Activated T-helper 2 cell treated with anti-CD3 and anti-CD28 coated beads, Interferon-gamma antibody, Interleukin-2, Interleukin-4, amounts not matched to agents 10 μg/mL and 5 μg/mL and 100 μg/mL, durations not matched to agents 14 hours and 24 hours and 36 hours (primary cell): ENCODE results near the gene WDR93. TPM values are rescaled to one million over a fixed set of nuclear protein-coding genes. Genes with fewer than 3 reads are reported as not detected.
"Not testable (repeated sequence)": the region's sequence is repeated elsewhere in the genome, so short reads cannot be mapped to it uniquely, and the experiment has no call there.

Experiments
- DNase-seq: peaks from one replicate; pipeline ENCODE4 v3.0.0; 2021; ENCODE audit warnings: low spot score
- H3K27ac Mint-ChIP-seq: one replicate; pipeline ENCODE4 v1.8.0; 2021; ENCODE audit warnings: mixed read lengths
- H3K27me3 Mint-ChIP-seq: one replicate; pipeline ENCODE4 v1.8.0; 2021; ENCODE audit warnings: low read depth, mixed read lengths
- H3K36me3 Mint-ChIP-seq: one replicate; pipeline ENCODE4 v1.8.0; 2021; ENCODE audit warnings: low read depth, mixed read lengths
- H3K4me1 Mint-ChIP-seq: one replicate; pipeline ENCODE4 v1.8.0; 2021; ENCODE audit warnings: low read depth, mixed read lengths
- H3K4me3 Mint-ChIP-seq: one replicate; pipeline ENCODE4 v1.8.0; 2021; ENCODE audit warnings: low read depth, mild to moderate bottlenecking, moderate library complexity, mixed read lengths
- H3K9me3 Mint-ChIP-seq: one replicate; pipeline ENCODE4 v1.8.0; 2021; ENCODE audit warnings: mixed read lengths
- intact Hi-C: fragments of 100-400 bp; cut with micrococcal nuclease; formaldehyde crosslinking; loops from one replicate; pipeline ENCODE4 v1.15.1; 2023
- total RNA-seq: library from RNA; stranded (reverse); gene quantifications from 2 replicates; pipeline ENCODE4 v1.2.3, GENCODE V29; 2022

Gene WDR93
- total RNA-seq, 1 donor from 2014 or later, result not detected

DNA sequence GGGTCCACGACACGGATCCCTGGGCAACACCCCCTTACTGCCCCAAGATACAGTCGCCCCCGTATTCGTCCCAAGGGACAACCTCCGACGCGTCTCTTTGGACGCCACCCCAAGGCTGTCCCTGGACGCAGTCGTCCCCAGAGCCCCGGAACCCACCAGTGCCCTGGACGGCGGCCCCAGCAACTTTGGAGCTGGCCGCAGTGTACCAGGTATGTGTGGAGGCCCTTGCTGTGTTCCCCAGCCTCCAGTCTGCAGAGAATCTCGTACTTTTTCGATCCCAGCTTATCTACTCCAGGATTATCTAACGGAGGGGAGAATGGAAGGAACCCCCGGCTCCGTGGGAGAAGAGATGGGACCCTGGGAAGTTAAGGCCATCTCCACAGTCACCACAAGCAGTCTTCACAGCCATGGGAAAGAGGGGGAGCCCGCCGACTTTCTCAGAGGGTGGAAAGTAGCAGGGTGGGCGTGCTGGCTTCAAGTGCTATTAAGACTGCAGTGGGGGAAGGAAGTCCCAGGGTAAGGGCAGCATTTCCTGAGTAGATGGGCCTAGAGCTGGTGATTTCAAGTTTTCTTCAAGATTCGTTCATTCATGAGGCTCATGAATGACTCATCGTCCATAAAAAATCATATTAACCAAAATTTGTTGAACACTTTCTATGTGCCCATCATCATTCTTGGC, 86.6 kb downstream of the WDR93 start:
- peaks cover 11% of the 10 kb centered on the region for H3K4me1 Mint-ChIP-seq
- intact Hi-C loops, result no loop called here

DNA sequence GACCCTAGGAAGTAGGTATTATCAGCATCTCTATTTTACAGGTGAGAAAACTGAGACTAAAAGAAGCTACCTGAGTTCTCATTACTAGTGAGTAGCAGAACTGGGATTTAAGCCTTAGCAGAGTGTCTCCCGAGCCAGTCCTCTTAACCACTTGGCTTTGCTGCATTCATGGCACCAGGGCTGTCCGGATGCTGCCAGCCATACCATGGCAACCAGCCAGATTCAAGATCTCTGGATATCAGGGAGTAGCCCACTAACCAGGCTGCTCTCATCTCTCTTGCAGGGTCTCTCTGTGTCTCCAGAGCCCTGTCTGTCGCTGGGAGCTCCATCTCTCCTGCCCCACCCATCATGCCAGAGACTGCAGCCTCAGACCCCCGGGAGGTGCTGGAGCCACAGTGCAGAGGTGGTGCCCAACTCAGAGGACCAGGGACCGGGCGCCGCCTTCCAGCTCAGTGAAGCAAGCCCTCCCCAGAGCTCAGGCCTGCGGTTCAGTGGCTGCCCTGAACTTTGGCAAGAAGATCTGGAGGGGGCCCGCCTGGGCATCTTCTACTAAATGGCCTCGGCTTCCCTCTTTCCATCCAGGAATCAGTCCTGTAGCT, 87.3 kb downstream of the WDR93 start:
- Mint-ChIP-seq H3K27ac (no peak overlapping the region), H3K36me3 (no peaks in the 10 kb centered on the region), H3K9me3 (no peaks in the 10 kb centered on the region), H3K4me3 (no peak overlapping the region), H3K4me1 (peaks cover 11% of the 10 kb centered on the region), H3K27me3 (peaks cover 21% of the 10 kb centered on the region)
- DNase-seq, result no peak
- intact Hi-C loops, result no loop called here

More for the DNA sequence above, 86.6 kb downstream of the WDR93 start:
- no peak for DNase-seq
- H3K4me3 Mint-ChIP-seq, result peak overlapping the region; percentile 13
- no peaks in the 10 kb centered on the region for H3K9me3 Mint-ChIP-seq
- H3K36me3 Mint-ChIP-seq, result no peaks in the 10 kb centered on the region
- H3K27ac Mint-ChIP-seq, result no peak overlapping the region
- H3K27me3 Mint-ChIP-seq, result peaks cover 21% of the 10 kb centered on the region

DNA sequence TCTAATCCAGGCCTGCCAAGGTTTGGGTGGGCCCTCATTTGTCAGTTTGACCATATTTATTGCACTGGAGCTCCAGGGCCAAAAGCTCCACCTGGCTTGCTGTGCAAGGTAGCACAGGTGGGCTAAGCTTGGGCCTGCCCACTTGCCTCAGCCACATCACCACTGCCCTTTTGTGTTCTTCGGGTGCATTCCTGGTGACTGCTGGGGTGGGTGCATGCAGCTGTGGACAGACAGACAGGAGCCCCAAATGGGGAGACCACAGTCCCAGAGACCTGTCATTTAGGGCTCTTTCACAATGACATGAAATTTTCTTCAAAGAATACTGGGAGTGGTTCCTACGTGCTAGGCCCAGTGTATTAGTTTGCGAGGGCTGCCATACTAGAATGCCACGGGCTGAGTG, 88.2 kb downstream of the WDR93 start:
- Mint-ChIP-seq H3K36me3 (no peaks in the 10 kb centered on the region), H3K4me3 (no peak overlapping the region), H3K27me3 (peaks cover 21% of the 10 kb centered on the region), H3K9me3 (no peaks in the 10 kb centered on the region), H3K27ac (no peak overlapping the region), H3K4me1 (peaks cover 11% of the 10 kb centered on the region)
- intact Hi-C loops, result no loop called here
- DNase-seq, result no peak

DNA sequence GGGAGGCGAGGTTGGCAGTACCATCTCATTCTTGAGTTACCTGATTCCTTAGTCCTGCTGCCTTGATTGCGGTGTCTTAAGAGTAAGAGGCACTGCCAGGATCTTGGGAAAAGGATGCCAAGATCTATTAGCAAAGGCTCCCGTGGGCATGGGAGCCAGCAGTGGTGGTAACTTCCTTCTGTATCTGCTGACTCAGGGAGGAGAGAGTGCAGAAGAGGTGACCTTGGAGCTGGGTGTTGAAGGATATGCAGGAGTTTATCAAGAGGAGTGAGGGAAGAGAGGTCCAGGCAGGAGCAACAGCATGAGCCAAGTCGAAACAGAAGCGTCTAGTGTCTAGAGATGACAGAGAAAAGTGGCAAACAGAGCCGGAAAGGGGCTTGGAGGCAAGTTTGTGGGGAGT, 90.0 kb downstream of the WDR93 start:
- Mint-ChIP-seq H3K9me3 (no peaks in the 10 kb centered on the region), H3K4me3 (no peak overlapping the region), H3K36me3 (no peaks in the 10 kb centered on the region), H3K4me1 (peaks cover 11% of the 10 kb centered on the region), H3K27ac (peak overlapping the region; percentile 1), H3K27me3 (peaks cover 11% of the 10 kb centered on the region)
- no peak for DNase-seq
- intact Hi-C loops, result no loop called here

DNA sequence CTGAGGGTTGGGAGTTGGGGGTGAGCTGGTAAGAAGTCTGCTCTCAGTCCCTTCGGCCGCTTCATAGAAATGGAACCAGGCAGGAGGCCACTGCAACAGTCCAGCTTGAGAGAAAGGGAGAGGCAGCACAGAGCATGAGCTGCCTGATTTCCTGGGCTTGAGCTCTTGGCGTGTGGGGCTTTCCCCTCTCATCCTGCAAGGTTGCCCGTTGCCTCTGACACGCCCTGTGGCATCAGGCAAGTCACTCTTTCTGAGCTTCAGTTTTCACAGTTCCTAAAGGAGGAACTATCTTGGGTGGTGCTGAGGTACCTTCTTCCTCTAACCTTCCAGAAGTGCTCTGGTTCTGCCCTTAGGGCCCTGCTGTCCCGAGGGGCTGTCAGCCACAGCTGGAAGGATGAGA, 90.4 kb downstream of the WDR93 start:
- peaks cover 10% of the 10 kb centered on the region for H3K27me3 Mint-ChIP-seq
- intact Hi-C loops, result no loop called here
- DNase-seq, result no peak
- no peak overlapping the region for H3K27ac Mint-ChIP-seq
- H3K4me1 Mint-ChIP-seq, result peaks cover 11% of the 10 kb centered on the region
- H3K36me3 Mint-ChIP-seq, result no peaks in the 10 kb centered on the region
- H3K9me3 Mint-ChIP-seq, result no peaks in the 10 kb centered on the region
- H3K4me3 Mint-ChIP-seq, result no peak overlapping the region

DNA sequence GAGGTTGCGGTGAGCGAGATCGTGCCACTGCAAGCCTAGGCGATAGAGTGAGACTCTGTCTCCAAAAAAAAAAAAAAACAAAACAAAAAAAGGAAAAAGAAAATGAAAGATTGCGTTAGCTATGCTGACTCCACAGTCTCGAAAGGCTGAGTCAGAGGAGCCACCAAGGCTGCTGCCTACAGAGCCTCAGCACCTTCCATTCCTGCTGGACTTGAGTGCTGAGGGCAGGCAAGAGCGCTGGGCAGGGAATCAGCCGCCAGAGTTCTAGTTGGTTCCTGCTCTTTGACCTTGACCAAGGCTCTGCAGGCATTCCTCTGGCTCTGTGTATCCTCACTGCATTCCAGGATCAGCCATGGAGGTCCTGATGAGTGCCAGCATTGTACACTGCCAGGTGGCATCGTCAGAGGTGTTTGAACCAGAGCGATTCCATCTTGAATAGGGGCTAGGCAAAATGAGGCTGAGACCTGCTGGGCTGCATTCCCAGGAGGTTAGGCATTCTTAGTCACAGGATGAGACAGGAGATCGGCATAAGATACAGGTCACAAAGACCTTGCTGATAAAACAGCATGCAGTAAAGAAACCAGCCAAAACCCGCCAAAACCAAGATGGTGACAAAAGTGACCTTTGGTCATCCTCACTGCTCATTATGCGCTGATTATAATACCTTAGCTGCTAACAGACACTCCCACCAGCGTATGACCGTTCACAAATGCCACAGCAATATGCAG, 91.4 kb downstream of the WDR93 start:
- DNase-seq, result no peak
- peaks cover 11% of the 10 kb centered on the region for H3K4me1 Mint-ChIP-seq
- H3K27me3 Mint-ChIP-seq, result peaks cover 9% of the 10 kb centered on the region
- H3K4me3 Mint-ChIP-seq, result no peak overlapping the region
- no peaks in the 10 kb centered on the region for H3K36me3 Mint-ChIP-seq
- H3K9me3 Mint-ChIP-seq, result no peaks in the 10 kb centered on the region
- no peak overlapping the region for H3K27ac Mint-ChIP-seq
- intact Hi-C loops, result no loop called here

DNA sequence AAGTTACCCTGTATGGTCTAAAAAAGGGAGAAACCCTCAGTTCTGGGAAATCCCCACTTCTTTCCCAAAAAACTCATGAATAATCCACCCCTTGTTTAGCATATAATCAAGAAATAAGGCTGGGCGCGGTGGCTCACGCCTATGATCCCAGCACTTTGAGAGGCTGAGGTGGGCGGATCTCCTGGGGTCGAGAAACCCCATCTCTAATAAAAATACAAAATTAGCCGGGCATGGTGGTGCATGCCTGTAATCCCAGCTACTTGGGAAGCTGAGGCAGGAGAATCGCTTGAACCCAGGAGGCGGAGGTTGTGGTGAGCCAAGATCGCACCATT, 92.0 kb downstream of the WDR93 start:
- DNase-seq, H3K4me3 Mint-ChIP-seq, H3K9me3 Mint-ChIP-seq, H3K36me3 Mint-ChIP-seq, intact Hi-C loops, H3K27me3 Mint-ChIP-seq, H3K27ac Mint-ChIP-seq: not testable (repeated sequence)
- peaks cover 11% of the 10 kb centered on the region for H3K4me1 Mint-ChIP-seq

DNA sequence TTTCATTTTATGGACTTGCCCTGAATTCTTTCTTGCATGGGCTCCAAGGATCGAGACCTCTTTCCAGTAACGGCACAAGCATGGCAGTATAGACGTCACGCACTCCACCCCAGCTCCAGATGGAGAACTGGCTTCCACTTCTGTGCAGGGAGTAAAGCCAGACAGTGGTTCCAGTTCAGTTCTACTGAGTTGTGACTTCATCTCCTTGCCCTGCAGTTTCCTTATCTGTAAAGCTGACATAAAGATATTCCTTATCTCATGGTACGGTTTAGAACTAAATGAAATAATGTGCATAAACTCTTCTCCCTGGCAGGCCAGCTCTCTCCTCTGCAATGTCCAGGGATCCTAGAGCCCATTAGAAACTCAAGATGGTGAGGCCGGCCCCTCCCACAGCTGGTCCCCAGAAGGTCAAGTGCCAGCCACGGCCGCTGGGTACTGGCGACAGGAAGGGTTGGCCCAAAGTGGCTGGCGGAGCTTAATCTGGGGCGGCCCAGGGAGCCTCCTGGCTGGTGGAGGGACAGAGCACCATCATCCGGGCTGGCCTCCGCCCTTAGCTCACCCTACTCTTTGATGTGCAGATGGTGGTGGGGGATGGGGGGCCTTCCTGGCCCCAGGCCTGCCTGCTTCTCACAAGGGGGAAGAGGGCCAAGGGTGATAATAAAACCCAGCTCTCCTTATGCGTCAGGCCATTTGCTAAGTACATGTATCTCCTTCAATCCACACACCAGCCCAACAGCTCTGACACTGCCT, 92.7 kb downstream of the WDR93 start:
- no peak overlapping the region for H3K27ac Mint-ChIP-seq
- no peak for DNase-seq
- peaks cover 5% of the 10 kb centered on the region for H3K9me3 Mint-ChIP-seq
- peaks cover 11% of the 10 kb centered on the region for H3K4me1 Mint-ChIP-seq
- peaks cover 7% of the 10 kb centered on the region for H3K27me3 Mint-ChIP-seq
- no peak overlapping the region for H3K4me3 Mint-ChIP-seq
- peaks cover 5% of the 10 kb centered on the region for H3K36me3 Mint-ChIP-seq
- intact Hi-C loops, result no loop called here

DNA sequence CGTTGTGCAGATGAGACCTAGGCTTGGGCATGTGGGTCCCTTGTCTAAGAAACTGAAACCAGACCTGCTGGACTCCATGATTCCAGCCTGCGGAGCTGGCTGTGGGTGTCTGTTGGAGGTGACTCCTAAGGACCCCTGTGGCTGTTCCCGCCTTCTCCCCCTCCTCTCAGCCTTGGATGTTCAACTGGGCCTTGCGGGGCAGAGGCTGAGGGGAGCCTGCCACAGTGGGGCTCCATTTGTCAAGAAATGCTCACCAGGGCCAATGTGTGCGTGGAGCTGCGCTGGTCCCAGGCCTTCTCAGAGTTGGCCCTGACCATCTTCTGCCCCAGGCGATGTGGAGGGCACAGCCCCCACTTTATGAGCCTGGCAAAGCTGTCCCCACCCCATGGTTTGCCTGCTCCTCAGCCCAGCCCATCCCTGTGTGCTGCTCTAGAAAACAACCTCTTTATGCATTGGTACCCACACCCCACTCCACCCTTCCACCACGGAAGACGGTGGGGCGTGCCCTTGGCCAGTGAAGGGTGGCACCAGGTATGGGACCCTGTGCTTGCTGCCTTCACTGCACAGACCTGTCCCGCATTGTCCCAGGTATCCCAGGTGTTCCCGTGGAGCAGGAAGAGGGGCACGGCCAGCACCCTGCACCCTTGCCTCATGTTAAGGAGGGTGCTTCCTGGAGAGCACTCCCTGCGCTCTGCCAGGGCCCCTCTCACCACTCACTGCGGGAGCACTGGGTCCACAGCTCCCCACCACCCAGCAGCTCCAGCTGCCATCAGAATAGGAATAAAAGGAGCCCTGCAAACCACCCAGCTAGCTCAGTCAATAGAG, 93.5 kb downstream of the WDR93 start:
- Mint-ChIP-seq H3K9me3 (peaks cover 6% of the 10 kb centered on the region), H3K27ac (no peak overlapping the region), H3K4me3 (no peak overlapping the region), H3K4me1 (peaks cover 11% of the 10 kb centered on the region), H3K27me3 (peaks cover 5% of the 10 kb centered on the region), H3K36me3 (peaks cover 5% of the 10 kb centered on the region)
- no peak for DNase-seq
- intact Hi-C loops, result no loop called here

DNA sequence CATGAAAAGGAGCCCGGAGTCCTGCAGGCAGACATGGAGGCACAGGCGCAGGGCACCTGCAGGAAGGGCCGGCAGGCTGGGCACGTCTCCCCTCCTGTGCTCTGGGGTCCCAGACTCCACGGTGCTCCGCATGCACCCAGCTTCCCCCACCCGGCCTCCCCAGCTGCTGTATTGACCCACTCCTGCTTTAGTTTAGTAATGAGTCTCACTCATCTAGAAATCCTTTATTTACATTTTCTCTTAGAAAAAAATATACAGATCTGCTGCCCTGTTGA, 94.0 kb downstream of the WDR93 start:
- peaks cover 6% of the 10 kb centered on the region for H3K9me3 Mint-ChIP-seq
- H3K4me1 Mint-ChIP-seq, result peaks cover 11% of the 10 kb centered on the region
- no peak for DNase-seq
- H3K27ac Mint-ChIP-seq, result no peak overlapping the region
- no peak overlapping the region for H3K4me3 Mint-ChIP-seq
- intact Hi-C loops, result no loop called here
- H3K27me3 Mint-ChIP-seq, result peaks cover 5% of the 10 kb centered on the region
- peaks cover 5% of the 10 kb centered on the region for H3K36me3 Mint-ChIP-seq

DNA sequence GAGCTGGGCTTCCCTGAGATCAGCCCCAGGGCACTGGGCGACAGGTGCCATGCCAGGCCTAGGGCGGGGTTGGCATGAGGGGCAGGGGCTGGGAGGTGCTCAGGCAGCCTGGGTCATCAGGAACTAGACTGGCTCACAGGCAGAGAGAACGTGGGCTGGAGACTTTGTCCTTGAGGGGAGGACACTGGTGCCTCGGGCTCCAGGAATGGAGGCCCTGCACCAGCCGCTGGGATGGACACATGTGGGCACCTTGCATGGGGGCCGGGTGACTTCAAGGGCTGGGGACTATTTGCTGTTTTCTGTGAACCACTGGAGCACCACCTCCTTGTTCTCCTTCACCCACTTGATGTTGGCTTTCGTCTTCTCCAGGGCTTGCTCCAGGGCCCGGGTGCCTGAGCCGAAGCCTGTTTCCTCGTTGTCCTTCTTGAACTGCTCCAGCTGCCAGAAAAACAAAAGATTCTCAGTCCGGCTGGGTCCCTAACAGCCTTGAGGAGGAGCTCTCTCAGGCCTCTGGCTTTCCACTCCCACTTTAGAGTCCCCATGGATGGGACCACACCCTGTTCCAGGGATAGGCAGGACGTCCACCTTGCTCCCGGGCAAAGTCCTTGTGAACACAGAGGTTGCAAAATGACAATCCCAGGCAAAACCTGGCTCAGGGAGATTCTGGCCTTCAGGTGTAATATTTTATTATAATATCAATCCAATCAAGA, 94.6 kb downstream of the WDR93 start:
- Mint-ChIP-seq H3K27ac (no peak overlapping the region), H3K9me3 (peaks cover 6% of the 10 kb centered on the region), H3K4me3 (no peak overlapping the region), H3K27me3 (peaks cover 5% of the 10 kb centered on the region), H3K36me3 (peaks cover 5% of the 10 kb centered on the region), H3K4me1 (peaks cover 11% of the 10 kb centered on the region)
- no peak for DNase-seq
- intact Hi-C loops, result no loop called here

DNA sequence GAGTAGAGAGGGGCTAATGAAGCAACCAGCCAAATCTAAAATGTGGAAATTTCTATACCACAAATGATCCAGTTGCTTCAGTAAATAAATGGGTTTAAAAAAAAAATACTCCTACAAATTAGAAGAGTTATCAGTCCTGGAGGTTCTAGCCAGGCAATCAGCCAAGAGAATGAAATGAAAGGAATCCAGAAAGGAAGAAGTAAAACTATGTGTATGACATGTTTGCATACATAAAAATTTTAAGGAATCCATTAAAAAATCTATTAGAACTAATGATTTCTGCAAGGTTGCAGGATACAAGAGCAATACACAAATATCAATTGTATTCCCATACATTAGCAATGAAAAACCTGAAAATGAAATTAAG, 95.1 kb downstream of the WDR93 start:
- H3K4me1 Mint-ChIP-seq, result peaks cover 8% of the 10 kb centered on the region
- no peak for DNase-seq
- no peak overlapping the region for H3K4me3 Mint-ChIP-seq
- H3K27ac Mint-ChIP-seq, result no peak overlapping the region
- peaks cover 6% of the 10 kb centered on the region for H3K9me3 Mint-ChIP-seq
- H3K27me3 Mint-ChIP-seq, result peaks cover 5% of the 10 kb centered on the region
- intact Hi-C loops, result no loop called here
- H3K36me3 Mint-ChIP-seq, result peaks cover 5% of the 10 kb centered on the region
